ENCODE results near the gene HOXB5.

GRCh38 chr17:48601207-48601538, 7.6 kb upstream of the HOXB5 start:
- TF ChIP-seq POLR2A (IDR thresholded peaks at IDR 0.05) (no peak), CTCF (IDR thresholded peaks at IDR 0.05) (no peak)
